K562 (cell line): Measurements from ENCODE around the gene MALAT1. TPM values are rescaled to one million over a fixed set of nuclear protein-coding genes. Genes with fewer than 3 reads are reported as not detected.

Experiments
- BRCA1 ChIP-seq, 2 experiments: fragments of 450-650 bp in 1 of 2; sonication (generic) in 1 of 2; formaldehyde crosslinking in 1 of 2; IDR thresholded peaks; 2 replicates each; pipeline versions ENCODE4 v1.5.0 to v1.6.1; 2017 to 2020; ENCODE audit warnings: mild to moderate bottlenecking in 1 of 2, missing genetic modification reagents in 1 of 2
- CAMTA2 ChIP-seq: fragments of 250-450 bp; sonication (Bioruptor Pico); conservative IDR thresholded peaks from 2 replicates; pipeline ENCODE4 v1.5.1; 2022
- KLF10 ChIP-seq: fragments of 250-450 bp; sonication (Bioruptor Pico); IDR thresholded peaks from 2 replicates; pipeline ENCODE4 v1.6.1; 2021; ENCODE audit warnings: matching md5 sums
- NRF1 ChIP-seq, 2 experiments: fragments of 450-650 bp; IDR thresholded peaks in 1 of 2; conservative IDR thresholded peaks in 1 of 2; 2 replicates each; pipeline ENCODE4 v1.6.1; 2014; ENCODE audit warnings: mild to moderate bottlenecking in 2 of 2
- RBM14 ChIP-seq: fragments of 200-400 bp; formaldehyde crosslinking; IDR thresholded peaks from 2 replicates; pipeline ENCODE4 v1.6.1; 2018; ENCODE audit warnings: low read depth, mild to moderate bottlenecking, low read length, moderate library complexity, borderline replicate concordance; ENCODE audit not compliant: insufficient read depth
- SMAD3 ChIP-seq: fragments of 450-650 bp; formaldehyde crosslinking; conservative IDR thresholded peaks from 2 replicates; pipeline ENCODE4 v1.4.0; 2020; ENCODE audit warnings: mild to moderate bottlenecking
- SMARCC2 ChIP-seq: fragments of 450-650 bp; IDR thresholded peaks from 2 replicates; pipeline ENCODE4 v1.6.1; 2017; ENCODE audit warnings: antibody characterized with exemption, moderate library complexity, mild to moderate bottlenecking, low read depth
- TAL1 ChIP-seq: fragments of 450-650 bp; IDR thresholded peaks from 2 replicates; pipeline ENCODE4 v1.6.1; 2016; ENCODE audit warnings: mild to moderate bottlenecking
- XRCC5 ChIP-seq: fragments of 200-400 bp; formaldehyde crosslinking; IDR thresholded peaks from 2 replicates; pipeline ENCODE4 v1.6.1; 2017; ENCODE audit warnings: low read depth, mild to moderate bottlenecking, low read length
- ZFPM2 ChIP-seq: fragments of 250-450 bp; sonication (Bioruptor Pico); IDR thresholded peaks from 2 replicates; pipeline ENCODE4 v1.5.1; 2022; ENCODE audit warnings: mild to moderate bottlenecking
- ZNF740 ChIP-seq, 3 experiments: fragments of 200-800 bp in 1 of 3; sonication (Bioruptor generic) in 1 of 3; sonication (generic) in 1 of 3; formaldehyde crosslinking in 1 of 3; IDR thresholded peaks; 2 replicates each; pipeline versions ENCODE4 v1.6.1 to v1.8.0; 2016 to 2022; ENCODE audit warnings: mild to moderate bottlenecking in 2 of 3, missing compliant biosample characterization in 2 of 3, missing genetic modification characterization in 2 of 3, missing genetic modification reagents in 1 of 3
- polyA plus RNA-seq, 8 experiments: library from polyadenylated mRNA; depleted of rRNA in 4 of 8; stranded (reverse) in 5 of 8; unstranded in 3 of 8; fragments of >200 nt; fragmentation: Nextera tagmentation in 2 of 8; fragmentation: Illumina TruSeq in 1 of 8; extraction: Ambion mirVana in 2 of 8; extraction: Trizol in 1 of 8; gene quantifications; 2 replicates each; pipeline versions ENCODE4 v1.2.1 to v1.2.3, GENCODE V29; 2011 to 2014; ENCODE audit warnings: inconsistent platforms in 1 of 8, missing spikeins in 1 of 8
- total RNA-seq, 7 experiments: library from RNA; depleted of rRNA in 6 of 7; stranded (reverse); fragments of >200 nt in 6 of 7; fragmentation: Illumina TruSeq in 2 of 7; extraction: Trizol in 2 of 7; gene quantifications; 2 replicates each; pipeline versions ENCODE4 v1.2.1 to v1.2.3, GENCODE V29; 2011 to 2021; ENCODE audit warnings: low replicate concordance in 1 of 7
- TF ChIP-seq, protein P1 (sequence below), 2 experiments: fragments of 450-650 bp; formaldehyde crosslinking in 1 of 2; IDR thresholded peaks; 2 replicates each; pipeline versions ENCODE4 v1.4.0 to v1.6.1; 2014 to 2020; ENCODE audit warnings: mild to moderate bottlenecking in 2 of 2, borderline replicate concordance in 1 of 2, low read depth in 1 of 2

MALAT1 gene
- total and polyA plus RNA-seq, 9 of the 15 experiments (the other 6 are each of a cell fraction or from before 2014, with no cell fraction given) = 363 to 8,715 (median 2,351) TPM

DNA sequence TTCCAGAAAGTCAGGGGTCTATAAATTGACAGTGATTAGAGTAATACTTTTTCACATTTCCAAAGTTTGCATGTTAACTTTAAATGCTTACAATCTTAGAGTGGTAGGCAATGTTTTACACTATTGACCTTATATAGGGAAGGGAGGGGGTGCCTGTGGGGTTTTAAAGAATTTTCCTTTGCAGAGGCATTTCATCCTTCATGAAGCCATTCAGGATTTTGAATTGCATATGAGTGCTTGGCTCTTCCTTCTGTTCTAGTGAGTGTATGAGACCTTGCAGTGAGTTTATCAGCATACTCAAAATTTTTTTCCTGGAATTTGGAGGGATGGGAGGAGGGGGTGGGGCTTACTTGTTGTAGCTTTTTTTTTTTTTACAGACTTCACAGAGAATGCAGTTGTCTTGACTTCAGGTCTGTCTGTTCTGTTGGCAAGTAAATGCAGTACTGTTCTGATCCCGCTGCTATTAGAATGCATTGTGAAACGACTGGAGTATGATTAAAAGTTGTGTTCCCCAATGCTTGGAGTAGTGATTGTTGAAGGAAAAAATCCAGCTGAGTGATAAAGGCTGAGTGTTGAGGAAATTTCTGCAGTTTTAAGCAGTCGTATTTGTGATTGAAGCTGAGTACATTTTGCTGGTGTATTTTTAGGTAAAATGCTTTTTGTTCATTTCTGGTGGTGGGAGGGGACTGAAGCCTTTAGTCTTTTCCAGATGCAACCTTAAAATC is 5.3 kb downstream of the MALAT1 start (continued):
- TF ChIP-seq, protein P1, sequence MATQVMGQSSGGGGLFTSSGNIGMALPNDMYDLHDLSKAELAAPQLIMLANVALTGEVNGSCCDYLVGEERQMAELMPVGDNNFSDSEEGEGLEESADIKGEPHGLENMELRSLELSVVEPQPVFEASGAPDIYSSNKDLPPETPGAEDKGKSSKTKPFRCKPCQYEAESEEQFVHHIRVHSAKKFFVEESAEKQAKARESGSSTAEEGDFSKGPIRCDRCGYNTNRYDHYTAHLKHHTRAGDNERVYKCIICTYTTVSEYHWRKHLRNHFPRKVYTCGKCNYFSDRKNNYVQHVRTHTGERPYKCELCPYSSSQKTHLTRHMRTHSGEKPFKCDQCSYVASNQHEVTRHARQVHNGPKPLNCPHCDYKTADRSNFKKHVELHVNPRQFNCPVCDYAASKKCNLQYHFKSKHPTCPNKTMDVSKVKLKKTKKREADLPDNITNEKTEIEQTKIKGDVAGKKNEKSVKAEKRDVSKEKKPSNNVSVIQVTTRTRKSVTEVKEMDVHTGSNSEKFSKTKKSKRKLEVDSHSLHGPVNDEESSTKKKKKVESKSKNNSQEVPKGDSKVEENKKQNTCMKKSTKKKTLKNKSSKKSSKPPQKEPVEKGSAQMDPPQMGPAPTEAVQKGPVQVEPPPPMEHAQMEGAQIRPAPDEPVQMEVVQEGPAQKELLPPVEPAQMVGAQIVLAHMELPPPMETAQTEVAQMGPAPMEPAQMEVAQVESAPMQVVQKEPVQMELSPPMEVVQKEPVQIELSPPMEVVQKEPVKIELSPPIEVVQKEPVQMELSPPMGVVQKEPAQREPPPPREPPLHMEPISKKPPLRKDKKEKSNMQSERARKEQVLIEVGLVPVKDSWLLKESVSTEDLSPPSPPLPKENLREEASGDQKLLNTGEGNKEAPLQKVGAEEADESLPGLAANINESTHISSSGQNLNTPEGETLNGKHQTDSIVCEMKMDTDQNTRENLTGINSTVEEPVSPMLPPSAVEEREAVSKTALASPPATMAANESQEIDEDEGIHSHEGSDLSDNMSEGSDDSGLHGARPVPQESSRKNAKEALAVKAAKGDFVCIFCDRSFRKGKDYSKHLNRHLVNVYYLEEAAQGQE (IDR thresholded peaks at IDR 0.05; ENCODE audit: borderline replicate concordance) = 0 out of 2 replicates have a peak, but pooled peaks have one; percentile 4
- TF ChIP-seq, protein P1 (CRISPR knock-in tag; IDR thresholded peaks at IDR 0.05; ENCODE audit: low read depth) = peak; percentile 29; the same call in 1 of the 2 replicates
- no peak for TF ChIP-seq SMARCC2
- no peak for TF ChIP-seq TAL1
- no peak for TF ChIP-seq ZNF740 (CRISPR knock-in tag; IDR thresholded peaks at IDR 0.05)
- no peak for TF ChIP-seq ZNF740 (tag; IDR thresholded peaks at IDR 0.05)
- peak; percentile 82 for TF ChIP-seq KLF10 (CRISPR knock-in tag)
- peak; percentile 90 for TF ChIP-seq CAMTA2 (CRISPR knock-in tag)
- TF ChIP-seq XRCC5 = no peak; the same call in 1 of the 2 replicates
- peak; percentile 84 for TF ChIP-seq SMAD3
- no peak for TF ChIP-seq NRF1 (conservative IDR thresholded peaks at IDR 0.05 in 1 of 2, IDR thresholded peaks at IDR 0.05 in 1 of 2)
- no peak for TF ChIP-seq BRCA1 (IDR thresholded peaks at IDR 0.05)
- TF ChIP-seq BRCA1 (CRISPR knock-in tag; IDR thresholded peaks at IDR 0.05) = no peak
- TF ChIP-seq RBM14 = no peak
- TF ChIP-seq ZFPM2 (CRISPR knock-in tag) = peak; percentile 92
